Glomerular visceral epithelial cell (primary cell): Measurements from ENCODE around the gene SMARCA2.

ENCODE experiments used
- DNase-seq: peaks from one replicate; pipeline ENCODE4 v3.0.0-alpha.2; 2016; ENCODE audit errors: extremely low spot score

The SMARCA2 gene

DNA sequence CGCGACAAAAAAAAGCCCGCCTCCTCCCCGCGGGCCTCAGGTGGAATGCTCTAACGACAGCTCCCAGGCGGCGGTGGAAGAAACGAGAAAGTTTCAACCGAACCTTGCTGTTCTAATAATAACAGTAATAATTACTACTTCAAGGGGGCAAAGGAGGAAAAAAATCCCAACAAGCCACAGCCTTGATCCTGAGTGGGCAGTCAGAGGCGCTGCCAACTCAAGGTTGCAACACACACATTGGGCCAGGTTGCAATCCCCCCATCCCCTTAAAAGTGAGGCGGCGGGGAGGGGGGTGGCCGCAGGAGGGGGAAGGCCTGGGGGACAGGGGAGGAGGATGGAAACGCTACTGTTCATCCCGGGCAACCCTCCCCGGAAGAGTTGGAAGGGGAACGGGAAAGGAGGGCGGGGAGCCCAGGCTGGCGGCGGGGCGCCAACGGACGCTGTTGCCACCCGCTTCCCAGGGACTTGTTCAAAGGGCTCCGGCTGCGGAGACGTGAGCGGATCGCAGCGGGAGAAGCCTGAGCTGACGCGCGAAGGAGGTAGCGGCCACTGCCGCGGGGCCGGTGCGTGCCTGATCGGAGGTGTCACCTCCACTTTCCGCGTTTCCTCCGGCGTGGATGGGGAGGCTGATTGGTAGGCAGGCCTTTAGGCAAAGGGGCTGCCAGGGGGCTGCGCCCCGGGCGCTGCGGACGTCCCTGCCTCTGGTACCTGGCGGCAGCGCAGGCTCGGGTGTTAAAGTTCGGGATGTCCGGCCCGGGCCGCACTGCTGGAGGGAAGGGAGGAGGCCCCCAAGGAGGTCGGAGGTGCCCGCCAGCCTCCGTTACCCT is 647 bp downstream of the SMARCA2 start:
- peak; percentile 51 for DNase-seq

DNA sequence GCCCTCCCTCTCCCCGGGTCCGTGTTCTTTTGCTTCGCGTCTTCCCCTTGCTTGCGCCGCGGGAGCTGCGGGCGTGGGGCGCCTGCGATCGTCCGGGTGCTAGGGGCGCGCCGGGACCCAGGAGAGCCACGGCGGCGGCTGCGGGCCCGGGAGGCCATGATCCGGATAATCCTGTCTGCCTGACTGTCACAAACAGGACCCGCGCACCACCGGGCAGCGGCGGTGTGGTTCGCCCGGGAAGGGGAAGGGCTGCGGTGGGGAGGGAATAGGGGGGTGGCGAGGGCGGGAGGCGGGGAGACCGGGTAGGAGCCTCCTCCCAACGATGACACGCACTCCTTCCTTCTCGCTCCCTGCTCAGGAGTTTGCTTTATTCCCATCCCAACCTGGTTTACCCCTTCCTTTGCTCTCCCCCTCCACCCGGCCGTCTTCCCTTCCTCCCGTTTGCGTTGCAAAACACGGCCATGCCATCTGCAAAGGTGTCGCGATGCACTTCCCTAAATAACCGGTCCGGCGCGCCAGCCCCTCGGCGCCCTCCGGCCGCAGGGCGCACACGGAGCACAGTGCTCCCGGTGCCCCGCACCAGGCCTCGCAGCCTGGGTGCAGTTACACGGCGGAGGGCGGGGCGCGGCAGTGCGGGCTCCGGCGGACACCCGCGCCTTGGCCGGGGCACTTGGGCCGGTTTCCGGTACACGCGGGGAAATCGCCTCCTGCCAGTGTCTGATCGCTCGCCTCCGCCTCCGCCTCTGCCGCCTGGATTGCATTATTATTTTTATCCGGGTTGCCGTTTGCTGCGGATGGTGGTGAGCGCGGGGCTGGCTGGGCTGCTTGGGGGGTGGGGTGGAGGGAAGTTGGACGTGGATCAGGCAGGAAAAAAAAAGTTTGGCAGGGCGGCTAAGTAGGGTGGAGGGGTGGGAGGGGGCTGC is 1.5 kb downstream of the SMARCA2 start:
- peak; percentile 81 for DNase-seq

DNA sequence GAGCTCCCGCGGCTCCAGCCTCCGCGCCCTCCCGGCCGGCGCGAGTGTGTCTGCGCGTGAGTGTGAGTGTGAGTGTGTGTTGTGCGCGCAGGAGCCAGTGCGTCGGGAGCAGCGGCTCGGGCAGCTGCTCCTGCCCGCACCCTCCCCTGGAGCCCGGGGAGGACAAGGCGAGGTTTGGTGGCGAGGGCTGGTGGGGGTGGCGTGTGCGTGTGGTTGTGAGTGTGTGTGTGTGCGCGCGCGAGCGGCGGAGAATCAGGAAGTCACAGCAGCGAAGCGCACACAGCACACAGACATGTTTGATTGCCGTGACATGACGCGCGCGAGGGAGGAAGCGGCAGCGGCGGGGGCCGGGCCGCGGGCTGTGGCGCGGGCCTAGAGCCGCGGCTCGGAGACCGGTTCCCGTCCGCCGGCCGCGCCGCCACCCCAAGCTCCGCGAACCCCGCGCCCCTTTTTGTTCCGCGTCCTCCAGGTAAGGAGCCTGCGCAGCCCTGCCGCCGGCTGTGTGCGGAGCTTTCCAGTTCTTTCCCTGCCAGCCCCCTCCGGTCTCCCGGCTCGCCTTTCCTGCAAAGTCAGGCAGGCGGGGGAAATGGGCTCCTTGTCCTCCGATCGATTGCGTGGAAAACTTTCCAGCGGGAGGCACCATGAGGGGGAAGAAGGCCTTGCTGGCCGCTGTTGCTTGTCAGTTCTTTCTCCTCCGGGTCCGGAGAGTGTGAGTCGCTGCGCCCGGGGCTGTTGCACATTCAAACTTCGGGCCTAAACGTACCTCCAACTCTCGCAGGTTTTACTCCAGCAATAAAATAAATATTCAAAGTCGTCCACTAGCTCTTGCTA is 2.4 kb downstream of the SMARCA2 start:
- DNase-seq, result peak; percentile 79

DNA sequence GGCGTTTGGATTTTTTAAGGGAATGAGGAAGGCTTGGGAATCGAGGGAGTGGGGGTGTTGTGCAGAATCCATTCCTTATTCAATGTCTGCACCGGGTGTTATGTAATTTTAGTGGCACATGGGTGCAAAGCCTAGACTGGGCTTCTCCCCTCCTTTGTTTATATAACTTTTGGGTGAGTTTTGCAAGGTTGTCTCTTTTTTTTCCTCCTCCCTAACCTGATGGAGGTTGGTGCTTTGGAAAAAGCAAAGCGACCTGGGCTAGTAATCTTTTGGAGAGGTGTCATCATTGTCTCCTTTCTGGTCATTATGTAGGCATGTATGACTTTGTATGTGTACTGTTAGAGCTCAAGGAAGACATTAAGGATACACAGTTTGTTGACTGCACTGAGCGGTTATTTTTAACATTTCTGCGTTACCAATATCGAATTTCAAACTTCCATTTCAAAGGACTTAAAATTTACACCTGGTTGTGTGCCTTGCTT is 3.1 kb downstream of the SMARCA2 start:
- DNase-seq, result no peak

DNA sequence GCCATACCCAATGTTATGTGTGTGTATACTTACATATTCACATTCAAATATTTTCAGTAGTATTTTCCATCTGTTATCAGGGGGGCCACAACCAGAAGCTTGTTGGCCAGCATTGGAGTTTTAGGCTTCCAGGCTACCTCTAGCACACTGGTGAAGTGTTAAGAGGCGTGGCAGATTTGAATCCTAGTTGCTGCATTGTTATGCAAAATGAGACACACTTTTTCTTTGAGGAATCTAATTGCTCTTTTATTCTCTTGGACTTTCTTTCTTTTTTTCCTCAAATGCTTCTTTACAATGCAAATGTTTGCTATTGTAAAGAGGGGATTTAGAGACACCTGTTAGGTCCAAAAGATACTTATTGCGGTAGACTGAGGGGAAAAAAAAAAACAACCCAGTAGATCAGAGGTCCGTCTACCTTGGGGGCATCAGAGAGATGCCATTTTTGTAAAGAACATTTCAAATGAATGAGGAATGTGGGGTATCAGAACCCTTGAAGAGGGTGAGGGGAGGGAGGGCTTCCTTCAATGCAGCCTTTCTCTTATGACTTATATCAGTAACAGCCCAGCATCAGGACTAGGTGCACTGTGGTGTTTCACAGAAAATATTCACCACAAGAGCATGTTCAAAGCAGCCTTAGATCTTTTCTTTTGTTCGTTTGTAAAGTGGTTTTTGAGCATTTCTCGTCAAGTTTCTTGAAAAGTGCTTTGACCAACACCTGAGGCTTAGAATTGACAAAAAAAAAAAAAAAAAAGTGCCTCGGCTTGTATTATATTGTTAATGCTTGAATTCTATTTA is 3.8 kb downstream of the SMARCA2 start:
- no peak for DNase-seq

DNA sequence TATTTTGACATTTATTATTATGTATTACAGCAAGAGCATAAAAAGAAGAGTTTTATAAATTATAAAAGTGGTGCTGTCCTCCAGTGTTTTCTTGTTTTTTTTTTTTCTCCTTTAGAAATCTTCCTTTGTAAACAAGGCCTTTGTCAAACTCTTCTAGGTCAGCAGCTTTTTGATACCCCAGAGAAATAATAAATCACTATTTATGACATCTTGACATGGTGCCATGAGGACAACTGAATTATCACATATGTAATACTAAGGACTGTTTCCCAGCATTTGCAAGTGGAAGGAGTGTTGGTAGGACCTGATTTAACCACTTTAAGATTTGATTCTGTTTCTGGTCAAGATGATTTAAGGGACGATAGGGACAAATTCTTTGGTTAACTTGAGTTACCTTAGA is 4.6 kb downstream of the SMARCA2 start:
- DNase-seq, result no peak

DNA sequence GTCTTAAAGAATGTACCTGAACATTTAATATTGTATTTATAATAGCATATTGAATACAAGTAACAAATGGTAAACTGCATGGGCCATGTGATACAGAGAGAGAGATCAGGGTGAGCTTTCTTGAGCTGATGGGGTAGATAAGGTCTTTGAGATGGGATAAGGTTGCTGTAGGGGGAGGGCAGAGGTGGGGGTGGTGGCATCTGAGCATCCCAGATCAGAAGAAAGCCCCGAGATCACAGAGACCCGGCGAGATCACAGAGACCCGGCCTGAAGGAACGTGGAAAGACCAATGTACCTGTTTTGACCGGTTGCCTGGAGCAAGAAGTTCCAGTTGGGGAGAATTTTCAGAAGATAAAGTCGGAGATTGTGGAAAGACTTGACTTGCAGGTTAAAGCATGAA is 6.6 kb downstream of the SMARCA2 start:
- no peak for DNase-seq

DNA sequence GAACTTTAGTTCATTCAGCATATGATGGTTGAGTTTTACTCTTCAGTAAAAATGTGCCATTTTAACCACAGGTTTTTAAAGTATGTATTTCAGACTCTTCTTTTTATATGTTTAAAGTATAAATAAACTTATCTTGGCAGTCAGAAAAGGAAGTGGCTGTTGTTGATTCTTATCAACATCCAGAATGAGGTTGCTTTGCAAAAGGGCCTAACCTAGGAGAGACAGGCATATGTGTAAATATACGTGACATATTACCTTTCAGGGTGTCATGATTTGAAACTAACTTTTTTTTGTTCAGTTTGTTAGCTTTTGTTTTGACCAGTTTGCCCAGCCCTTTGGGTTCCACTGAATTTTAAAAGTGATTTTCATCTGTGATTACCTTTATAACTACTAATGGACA is 7.4 kb downstream of the SMARCA2 start:
- no peak for DNase-seq

DNA sequence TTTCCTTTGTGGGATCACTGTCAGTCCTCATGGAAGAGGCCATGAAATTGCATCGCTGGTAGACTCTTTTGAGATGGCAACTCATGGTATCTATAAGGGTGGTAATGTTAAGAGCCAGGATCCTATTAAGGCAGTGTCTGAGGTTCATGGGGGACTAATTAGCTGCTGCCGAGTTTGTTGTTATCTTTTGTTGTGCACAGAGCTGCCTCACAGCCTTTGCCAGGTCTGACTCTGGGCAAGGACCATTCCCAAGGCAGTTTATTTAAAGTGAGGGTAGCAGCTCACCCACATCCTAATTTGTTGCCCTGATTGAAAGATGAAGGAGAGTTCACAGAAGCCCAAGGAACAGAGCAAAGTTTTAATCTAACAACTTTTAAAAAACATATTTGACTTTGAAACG is 7.9 kb downstream of the SMARCA2 start:
- no peak for DNase-seq

DNA sequence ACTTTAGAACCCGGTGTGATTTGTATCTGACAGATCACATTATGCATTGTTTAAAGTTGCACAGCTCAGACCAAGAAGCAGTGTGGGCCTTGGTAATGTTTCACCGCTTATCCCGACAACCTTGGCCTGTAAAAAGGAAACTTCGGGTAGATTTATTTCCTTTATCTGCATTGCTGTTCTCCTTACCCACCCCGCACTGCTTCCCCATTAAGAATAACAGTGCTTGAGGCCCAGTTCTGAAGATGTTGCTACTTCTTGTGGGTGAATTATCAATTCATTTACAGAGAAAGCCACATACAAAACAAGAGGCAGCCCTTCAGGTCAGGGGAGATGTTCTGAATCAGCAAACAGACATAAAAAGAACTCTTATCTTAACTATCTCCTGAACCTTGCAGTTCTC is 8.4 kb downstream of the SMARCA2 start:
- DNase-seq, result no peak

DNA sequence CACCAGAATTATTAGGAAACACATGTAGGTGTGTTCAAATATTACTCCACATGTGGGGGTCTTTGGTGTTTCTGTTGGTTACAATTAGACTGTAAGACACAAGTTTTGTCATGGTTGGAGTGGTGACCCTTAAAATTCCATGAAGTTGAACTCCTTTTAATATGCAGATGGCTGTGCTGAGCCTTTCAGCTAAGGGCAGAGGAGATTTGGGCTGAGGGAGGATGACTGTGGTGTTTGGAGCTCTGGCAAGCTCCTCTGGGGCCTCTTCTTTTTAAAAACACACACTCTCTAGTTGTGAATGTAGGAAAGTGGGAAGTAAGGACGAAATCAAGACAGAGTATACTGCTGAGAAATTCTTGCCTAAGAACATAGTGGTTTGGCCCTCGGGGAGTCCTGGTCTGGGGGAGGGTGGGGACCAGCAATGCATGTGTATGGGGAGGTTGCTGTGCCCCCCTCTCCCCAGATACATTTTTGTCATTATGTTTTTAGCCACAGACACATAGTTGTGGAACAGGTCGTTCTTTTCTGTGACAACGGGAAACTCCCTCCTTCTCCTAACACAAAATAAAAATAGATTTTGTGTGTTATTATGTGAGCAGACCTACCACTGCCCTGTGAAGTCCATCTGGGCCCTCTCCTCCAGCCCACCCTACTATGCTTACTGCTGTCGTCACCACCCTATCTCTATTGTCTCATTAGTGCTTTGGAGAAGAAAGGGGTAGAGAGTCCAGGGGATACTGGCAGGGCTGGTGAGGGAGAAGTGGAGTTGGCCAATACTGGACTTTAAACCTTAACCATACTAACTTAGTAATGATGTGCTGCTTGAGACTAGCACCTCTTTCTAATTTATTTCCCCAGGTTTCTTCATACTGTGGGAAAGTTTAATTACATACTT is 10.0 kb downstream of the SMARCA2 start:
- DNase-seq, result peak; percentile 23

DNA sequence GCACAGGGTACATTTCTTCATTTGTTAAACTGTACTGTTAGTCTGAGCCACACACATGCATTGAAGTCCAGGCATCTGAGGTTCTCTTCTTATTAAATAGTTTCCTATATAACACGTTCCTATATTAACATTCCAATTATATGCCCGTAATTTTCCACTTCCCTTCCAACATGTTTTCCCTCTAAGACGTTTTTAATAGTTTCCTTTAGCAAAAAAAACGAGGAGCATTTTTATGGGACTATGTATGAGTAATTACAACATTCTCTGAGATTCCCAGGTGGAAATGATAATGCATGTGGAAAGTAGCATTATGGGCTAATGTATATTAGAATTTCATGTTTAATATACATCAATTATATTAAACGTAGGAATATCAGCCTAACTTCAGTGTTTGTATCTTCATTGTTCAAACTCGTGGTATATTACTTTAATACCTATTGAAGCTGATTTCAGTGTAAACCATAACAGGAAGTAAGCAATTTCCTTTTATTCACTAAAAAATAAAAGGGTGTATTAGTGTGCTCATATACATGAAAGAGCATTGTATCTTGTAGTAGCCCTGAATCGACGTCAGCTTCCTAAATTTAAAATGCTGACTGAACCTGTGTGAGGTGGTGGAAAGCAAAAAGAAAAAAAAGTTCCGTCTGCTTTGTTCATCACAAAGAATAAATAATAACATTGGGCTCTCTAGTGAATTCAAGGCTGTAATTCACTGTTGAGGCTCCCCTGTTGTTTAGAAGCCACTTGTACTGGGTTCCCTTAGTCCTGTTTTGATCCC is 11.3 kb downstream of the SMARCA2 start:
- no peak for DNase-seq

DNA sequence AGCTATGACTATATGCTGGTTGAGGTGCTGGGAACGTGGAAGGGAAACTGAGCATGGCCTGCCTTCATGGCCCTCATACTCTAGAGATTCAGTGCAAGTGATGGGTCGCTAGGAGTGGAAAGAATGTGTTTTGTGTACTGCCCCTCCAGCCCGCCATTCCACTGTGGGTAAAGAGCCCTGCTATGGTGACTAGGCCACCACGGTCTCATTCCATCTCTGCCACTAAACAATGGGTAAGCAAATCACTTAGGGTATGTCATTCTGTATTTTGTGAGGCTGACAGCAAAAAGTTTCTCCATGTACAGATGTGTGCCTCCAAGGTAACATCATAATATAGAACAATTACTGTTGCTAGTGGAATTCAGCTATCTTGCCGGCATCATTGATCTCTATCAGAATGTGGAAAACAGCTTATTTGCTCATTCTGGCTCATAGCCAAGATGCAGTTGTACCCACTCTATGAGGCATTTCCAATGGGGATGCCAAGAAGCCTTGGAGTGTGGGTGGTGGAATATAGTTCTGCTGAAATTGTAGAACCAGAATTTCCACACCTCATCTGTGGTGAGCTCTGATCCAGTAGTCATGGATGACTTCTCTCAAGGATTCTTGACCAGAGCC is 12.5 kb downstream of the SMARCA2 start:
- DNase-seq, result peak; percentile 46

DNA sequence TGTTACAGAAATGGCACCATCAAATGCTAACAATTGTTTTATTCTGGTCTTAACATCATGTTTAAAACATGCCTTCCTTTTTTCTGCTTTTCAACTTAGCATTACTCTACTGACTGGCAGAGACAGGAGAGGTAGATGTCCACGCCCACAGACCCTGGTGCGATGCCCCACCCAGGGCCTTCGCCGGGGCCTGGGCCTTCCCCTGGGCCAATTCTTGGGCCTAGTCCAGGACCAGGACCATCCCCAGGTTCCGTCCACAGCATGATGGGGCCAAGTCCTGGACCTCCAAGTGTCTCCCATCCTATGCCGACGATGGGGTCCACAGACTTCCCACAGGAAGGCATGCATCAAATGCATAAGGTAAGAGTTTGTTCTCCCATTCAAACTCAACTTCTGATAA is 13.7 kb downstream of the SMARCA2 start:
- no peak for DNase-seq

DNA sequence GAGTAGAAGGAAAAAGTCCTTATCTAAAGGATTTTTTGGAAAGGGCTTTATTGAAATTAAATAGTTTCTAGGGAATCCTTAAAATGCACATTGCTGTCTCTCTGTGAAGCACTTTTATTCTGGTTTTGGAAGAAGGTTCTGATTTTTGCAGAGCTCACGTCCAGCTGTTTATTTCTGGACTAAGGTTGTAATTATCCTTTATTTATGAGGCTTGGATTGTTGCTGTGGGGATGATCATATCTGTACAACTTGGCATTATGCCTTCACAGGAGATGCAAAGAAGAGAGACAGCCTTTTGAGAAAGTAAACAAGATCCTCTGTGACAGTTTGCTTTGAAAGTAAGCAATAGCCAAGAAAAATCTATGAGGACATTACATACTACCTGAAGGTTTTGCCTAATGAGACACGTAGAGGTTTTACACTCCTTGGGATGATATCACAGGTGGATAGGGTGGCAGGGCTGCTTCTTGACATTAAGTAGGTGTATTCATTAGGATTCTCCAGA is 14.6 kb downstream of the SMARCA2 start:
- no peak for DNase-seq

DNA sequence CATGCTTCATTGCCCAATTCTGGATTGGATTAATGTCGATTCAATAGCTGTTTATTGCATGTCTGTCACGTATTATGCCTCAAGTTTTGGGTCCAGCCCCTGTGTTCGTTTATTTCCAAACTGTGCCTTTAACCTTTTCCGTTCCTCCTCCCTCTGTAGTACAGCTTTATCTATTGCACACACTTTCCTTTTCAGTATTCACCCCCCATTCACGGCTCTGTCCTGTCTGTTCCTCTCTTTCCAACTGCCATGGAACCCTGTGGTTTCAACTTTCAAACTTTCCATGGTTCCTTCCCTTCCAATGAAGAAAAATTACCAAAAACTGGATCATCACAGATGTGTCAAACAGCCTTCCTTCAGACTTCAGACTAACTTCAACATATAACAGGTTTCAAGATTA is 17.1 kb downstream of the SMARCA2 start:
- DNase-seq, result no peak

DNA sequence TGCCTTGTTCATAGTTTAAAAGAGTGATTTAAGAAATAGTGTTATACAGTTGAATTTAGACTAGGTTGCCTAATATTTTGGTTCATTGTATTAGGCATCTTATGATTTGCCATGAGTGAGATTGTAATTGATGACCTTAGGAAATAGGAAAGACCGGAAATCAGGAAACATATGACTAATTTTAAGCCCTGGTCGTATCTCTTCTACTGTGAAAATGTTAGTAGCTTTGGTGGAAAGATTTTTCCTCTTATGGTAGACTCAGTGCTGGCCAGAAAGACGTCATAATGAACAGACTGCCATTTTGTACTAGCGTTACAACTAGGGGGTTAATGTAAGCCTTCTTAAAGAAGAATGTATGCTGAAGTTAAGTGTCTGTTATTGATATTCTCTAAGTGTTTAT is 21.7 kb downstream of the SMARCA2 start:
- DNase-seq, result no peak
